HepG2 (cell line): ENCODE data around the gene CTRL. TPM values are rescaled to one million over a fixed set of nuclear protein-coding genes. Genes with fewer than 3 reads are reported as not detected.

Experiments
- KDM5A ChIP-seq: fragments of 200-600 bp; sonication (generic); IDR thresholded peaks from 2 replicates; pipeline ENCODE4 v1.7.0; 2018; ENCODE audit warnings: antibody characterized with exemption, mild to moderate bottlenecking, low read length, borderline replicate concordance
- KDM6A ChIP-seq: IDR thresholded peaks from 2 replicates; pipeline ENCODE4 v1.6.1; 2016; ENCODE audit warnings: low read depth
- KLF6 ChIP-seq: IDR thresholded peaks from 2 replicates; pipeline ENCODE4 v1.8.0; 2016; ENCODE audit warnings: missing biosample characterization, missing genetic modification reagents
- MEF2D ChIP-seq: sonication (generic); formaldehyde crosslinking; IDR thresholded peaks from 2 replicates; pipeline ENCODE4 v1.5.1; 2020; ENCODE audit warnings: mild to moderate bottlenecking, missing genetic modification reagents
- NCOA1 ChIP-seq: sonication (generic); formaldehyde crosslinking; IDR thresholded peaks from 2 replicates; pipeline ENCODE4 v1.9.0; 2021; ENCODE audit warnings: missing genetic modification reagents
- NCOA5 ChIP-seq: sonication (generic); formaldehyde crosslinking; IDR thresholded peaks from 2 replicates; pipeline ENCODE4 v1.4.0; 2020; ENCODE audit warnings: missing genetic modification reagents
- RFXAP ChIP-seq: sonication (generic); formaldehyde crosslinking; IDR thresholded peaks from 2 replicates; pipeline ENCODE4 v1.4.0; 2020; ENCODE audit warnings: missing genetic modification reagents, borderline replicate concordance
- RXRA ChIP-seq: sonication (generic); formaldehyde crosslinking; IDR thresholded peaks from 2 replicates; pipeline ENCODE4 v1.5.1; 2020; ENCODE audit warnings: missing genetic modification reagents
- SAFB2 ChIP-seq: sonication (generic); formaldehyde crosslinking; IDR thresholded peaks from 2 replicates; pipeline ENCODE4 v1.5.1; 2020; ENCODE audit warnings: missing genetic modification reagents, low read depth, mild to moderate bottlenecking, borderline replicate concordance
- TARDBP ChIP-seq: sonication (generic); formaldehyde crosslinking; IDR thresholded peaks from 2 replicates; pipeline ENCODE4 v1.8.0; 2022; ENCODE audit warnings: mild to moderate bottlenecking, missing genetic modification reagents
- TBX2 ChIP-seq: sonication (generic); formaldehyde crosslinking; IDR thresholded peaks from 2 replicates; pipeline ENCODE4 v1.5.0; 2020; ENCODE audit warnings: missing genetic modification reagents, mild to moderate bottlenecking, borderline replicate concordance
- TEAD3 ChIP-seq: optimal IDR thresholded peaks from 2 replicates; pipeline ENCODE3; 2016; ENCODE audit warnings: borderline replicate concordance
- TFE3 ChIP-seq: IDR thresholded peaks from 2 replicates; pipeline ENCODE4 v1.6.1; 2016
- THRA ChIP-seq: sonication (generic); formaldehyde crosslinking; IDR thresholded peaks from 2 replicates; pipeline ENCODE4 v1.4.0; 2020; ENCODE audit warnings: missing genetic modification reagents, borderline replicate concordance
- ZNF205 ChIP-seq: IDR thresholded peaks from 2 replicates; pipeline ENCODE4 v1.6.1; 2018; ENCODE audit warnings: missing biosample characterization, missing genetic modification reagents
- ZNF343 ChIP-seq: sonication (generic); formaldehyde crosslinking; IDR thresholded peaks from 2 replicates; pipeline ENCODE4 v1.4.0; 2020; ENCODE audit warnings: mild to moderate bottlenecking, missing genetic modification reagents
- ZNF407 ChIP-seq: sonication (generic); formaldehyde crosslinking; IDR thresholded peaks from one replicate; pipeline ENCODE4 v1.5.1; 2020; ENCODE audit warnings: mild to moderate bottlenecking, missing genetic modification reagents; ENCODE audit errors: not compliant biosample characterization
- ZNF546 ChIP-seq: sonication (generic); formaldehyde crosslinking; conservative IDR thresholded peaks from 2 replicates; pipeline ENCODE4 v1.8.1; 2023; ENCODE audit warnings: mild to moderate bottlenecking, missing genetic modification reagents
- polyA plus RNA-seq, 8 experiments: library from polyadenylated mRNA; depleted of rRNA in 3 of 8; stranded (reverse) in 7 of 8; unstranded in 1 of 8; fragments of >200 nt; fragmentation: Illumina TruSeq in 4 of 8; extraction: Trizol in 4 of 8; gene quantifications; 2 replicates each; pipeline versions ENCODE4 v1.2.1 to v1.2.3, GENCODE V29; 2011 to 2016; ENCODE audit warnings: low read depth in 4 of 8, missing spikeins in 1 of 8, mixed read lengths in 1 of 8; ENCODE audit not compliant: insufficient read depth in 1 of 8
- total RNA-seq, 5 experiments: library from RNA; depleted of rRNA; stranded (reverse); fragments of >200 nt; fragmentation: Illumina TruSeq; extraction: Trizol; gene quantifications; 2 replicates each; pipeline ENCODE4 v1.2.3, GENCODE V29; 2016; ENCODE audit warnings: low read depth in 1 of 5

Gene CTRL
- total and polyA plus RNA-seq, 2 of the 13 experiments (the other 11 are each of a cell fraction or from before 2014, with no cell fraction given), result 1.9 to 2.7 TPM

- no peak for TF ChIP-seq ZNF407 (CRISPR knock-in tag)
- 0 out of 2 replicates have a peak, but pooled peaks have one; percentile 35 for TF ChIP-seq RFXAP
- TF ChIP-seq KLF6 (CRISPR knock-in tag), result 0 out of 2 replicates have a peak, but pooled peaks have one; percentile 25
- no peak for TF ChIP-seq NCOA5 (CRISPR knock-in tag)
- peak; percentile 61 for TF ChIP-seq RXRA
- no peak; the same call in 1 of the 2 replicates for TF ChIP-seq ZNF205 (CRISPR knock-in tag)
- TF ChIP-seq KDM6A (CRISPR knock-in tag), result no peak
- TF ChIP-seq ZNF343 (CRISPR knock-in tag), result 0 out of 2 replicates have a peak, but pooled peaks have one; percentile 21
- TF ChIP-seq THRA (CRISPR knock-in tag), result peak; percentile 89
- peak; percentile 50 for TF ChIP-seq TEAD3 (CRISPR knock-in tag)
- TF ChIP-seq TBX2 (CRISPR knock-in tag), result 0 out of 2 replicates have a peak, but pooled peaks have one; percentile 10
- TF ChIP-seq KDM5A, result no peak
- TF ChIP-seq TARDBP (CRISPR knock-in tag), result peak; percentile 73
- peak; percentile 70; the same call in 1 of the 2 replicates for TF ChIP-seq NCOA1 (CRISPR knock-in tag)
- 0 out of 2 replicates have a peak, but pooled peaks have one; percentile 5 for TF ChIP-seq MEF2D
- no peak for TF ChIP-seq TFE3 (CRISPR knock-in tag)
- no peak for TF ChIP-seq ZNF546
- 0 out of 2 replicates have a peak, but pooled peaks have one; percentile 55 for TF ChIP-seq SAFB2 (CRISPR knock-in tag)
These were observed 34.2 kb upstream of the CTRL start (continued) for GRCh38 chr16:67965668-67966548.
